Measurements from ENCODE around the gene RAET1E. TPM values are rescaled to one million over a fixed set of nuclear protein-coding genes. Genes with fewer than 3 reads are reported as not detected.

RAET1E gene
- total and polyA plus RNA-seq, 9 donors: 0.35 to 3.4 (median 0.89) TPM

GRCh38 chr6:149881066-149881766, 16.7 kb downstream of the RAET1E start:
- Histone ChIP-seq H3K9me3 (replicated peaks; ENCODE audit: control insufficient read depth, low read depth, low read length) (no peaks in the 10 kb centered on the region), H3K27ac (ENCODE audit: low read length) (no peak overlapping the region), H3K4me3 (ENCODE audit: low read length) (no peak overlapping the region), H3K36me3 (ENCODE audit: control insufficient read depth, insufficient read depth, low read length) (no peaks in the 10 kb centered on the region), H3K4me1 (ENCODE audit: control insufficient read depth, insufficient read depth, low read length) (no peaks in the 10 kb centered on the region), H3K27me3 (ENCODE audit: control insufficient read depth, insufficient read depth, low read length) (peaks cover 3% of the 10 kb centered on the region)
- WGBS (ENCODE audit: insufficient coverage): 87% methylated on average over 10 of the region's 10 CpGs
- no peak for DNase-seq

- Histone ChIP-seq H3K9me3 (replicated peaks; ENCODE audit: control insufficient read depth, low read depth, low read length) (peaks cover 2% of the 10 kb centered on the region), H3K36me3 (ENCODE audit: control insufficient read depth, insufficient read depth, low read length) (no peaks in the 10 kb centered on the region), H3K27ac (ENCODE audit: low read length) (no peak overlapping the region), H3K27me3 (ENCODE audit: control insufficient read depth, insufficient read depth, low read length) (peaks cover 3% of the 10 kb centered on the region), H3K4me3 (ENCODE audit: low read length) (no peak overlapping the region), H3K4me1 (ENCODE audit: control insufficient read depth, insufficient read depth, low read length) (no peaks in the 10 kb centered on the region)
- 33% methylated on average over 1 of the region's 1 CpG for WGBS (ENCODE audit: insufficient coverage)
- no peak for DNase-seq
Observed at GRCh38 chr6:149877659-149878058, 20.3 kb downstream of the RAET1E start.

- peaks cover 3% of the 10 kb centered on the region for H3K27me3 ChIP-seq (ENCODE audit: control insufficient read depth, insufficient read depth, low read length)
- no peaks in the 10 kb centered on the region for H3K36me3 ChIP-seq (ENCODE audit: control insufficient read depth, insufficient read depth, low read length)
- H3K9me3 ChIP-seq (replicated peaks; ENCODE audit: control insufficient read depth, low read depth, low read length): peaks cover 2% of the 10 kb centered on the region
- no peak overlapping the region for H3K27ac ChIP-seq (ENCODE audit: low read length)
- no peak overlapping the region for H3K4me3 ChIP-seq (ENCODE audit: low read length)
- no peaks in the 10 kb centered on the region for H3K4me1 ChIP-seq (ENCODE audit: control insufficient read depth, insufficient read depth, low read length)
- WGBS (ENCODE audit: insufficient coverage): no CpG with 5 or more reads among the region's 3 CpGs
- DNase-seq: no peak
Observed at GRCh38 chr6:149876241-149876933, 21.5 kb downstream of the RAET1E start.

GRCh38 chr6:149872233-149872632, 25.7 kb downstream of the RAET1E start:
- Histone ChIP-seq H3K4me3 (ENCODE audit: low read length) (no peak overlapping the region), H3K9me3 (replicated peaks; ENCODE audit: control insufficient read depth, low read depth, low read length) (peaks cover 2% of the 10 kb centered on the region)

GRCh38 chr6:149871182-149871581, 26.7 kb downstream of the RAET1E start:
- H3K27ac ChIP-seq (ENCODE audit: low read length): no peak overlapping the region

More at GRCh38 chr6:149872233-149872632, 25.7 kb downstream of the RAET1E start:
- WGBS (ENCODE audit: insufficient coverage): no CpG with 5 or more reads among the region's 1 CpG
- no peaks in the 10 kb centered on the region for H3K36me3 ChIP-seq (ENCODE audit: control insufficient read depth, insufficient read depth, low read length)
- no peaks in the 10 kb centered on the region for H3K27me3 ChIP-seq (ENCODE audit: control insufficient read depth, insufficient read depth, low read length)
- no peak overlapping the region for H3K27ac ChIP-seq (ENCODE audit: low read length)
- no peak for DNase-seq
- no peaks in the 10 kb centered on the region for H3K4me1 ChIP-seq (ENCODE audit: control insufficient read depth, insufficient read depth, low read length)

GRCh38 chr6:149869275-149869892, 28.5 kb downstream of the RAET1E start:
- H3K9me3 ChIP-seq (replicated peaks; ENCODE audit: control insufficient read depth, low read depth, low read length): peaks cover 2% of the 10 kb centered on the region
- DNase-seq: no peak
- H3K36me3 ChIP-seq (ENCODE audit: control insufficient read depth, insufficient read depth, low read length): no peaks in the 10 kb centered on the region
- no peaks in the 10 kb centered on the region for H3K27me3 ChIP-seq (ENCODE audit: control insufficient read depth, insufficient read depth, low read length)
- 49% methylated on average over 3 of the region's 10 CpGs for WGBS (ENCODE audit: insufficient coverage)
- H3K4me1 ChIP-seq (ENCODE audit: control insufficient read depth, insufficient read depth, low read length): peaks cover 5% of the 10 kb centered on the region
- no peak overlapping the region for H3K4me3 ChIP-seq (ENCODE audit: low read length)
- no peak overlapping the region for H3K27ac ChIP-seq (ENCODE audit: low read length)

More at GRCh38 chr6:149871182-149871581, 26.7 kb downstream of the RAET1E start:
- no peaks in the 10 kb centered on the region for H3K36me3 ChIP-seq (ENCODE audit: control insufficient read depth, insufficient read depth, low read length)
- DNase-seq: no peak
- H3K27me3 ChIP-seq (ENCODE audit: control insufficient read depth, insufficient read depth, low read length): no peaks in the 10 kb centered on the region
- peaks cover 2% of the 10 kb centered on the region for H3K9me3 ChIP-seq (replicated peaks; ENCODE audit: control insufficient read depth, low read depth, low read length)
- H3K4me1 ChIP-seq (ENCODE audit: control insufficient read depth, insufficient read depth, low read length): no peaks in the 10 kb centered on the region
- H3K4me3 ChIP-seq (ENCODE audit: low read length): no peak overlapping the region
- no CpG with 5 or more reads among the region's 2 CpGs for WGBS (ENCODE audit: insufficient coverage)

- no peaks in the 10 kb centered on the region for H3K27me3 ChIP-seq (ENCODE audit: control insufficient read depth, insufficient read depth, low read length)
- H3K9me3 ChIP-seq (replicated peaks; ENCODE audit: control insufficient read depth, low read depth, low read length): no peaks in the 10 kb centered on the region
- peaks cover 7% of the 10 kb centered on the region for H3K4me1 ChIP-seq (ENCODE audit: control insufficient read depth, insufficient read depth, low read length)
- WGBS (ENCODE audit: insufficient coverage): 67% methylated on average over 1 of the region's 4 CpGs
- no peak overlapping the region for H3K27ac ChIP-seq (ENCODE audit: low read length)
- no peak overlapping the region for H3K4me3 ChIP-seq (ENCODE audit: low read length)
- no peaks in the 10 kb centered on the region for H3K36me3 ChIP-seq (ENCODE audit: control insufficient read depth, insufficient read depth, low read length)
- no peak for DNase-seq
Observed at GRCh38 chr6:149867876-149868640, 29.9 kb downstream of the RAET1E start.

GRCh38 chr6:149864578-149865535, 33.1 kb downstream of the RAET1E start:
- 17% methylated on average over 9 of the region's 23 CpGs for WGBS (ENCODE audit: insufficient coverage)
- Histone ChIP-seq H3K4me3 (ENCODE audit: low read length) (peak overlapping the region; percentile 64), H3K36me3 (ENCODE audit: control insufficient read depth, insufficient read depth, low read length) (no peaks in the 10 kb centered on the region), H3K9me3 (replicated peaks; ENCODE audit: control insufficient read depth, low read depth, low read length) (no peaks in the 10 kb centered on the region), H3K4me1 (ENCODE audit: control insufficient read depth, insufficient read depth, low read length) (peaks cover 28% of the 10 kb centered on the region), H3K27me3 (ENCODE audit: control insufficient read depth, insufficient read depth, low read length) (peaks cover 2% of the 10 kb centered on the region), H3K27ac (ENCODE audit: low read length) (peak overlapping the region; percentile 89)
- DNase-seq: peak; percentile 85

All from muscle of leg (tissue), 11 donors.